Activated naive CD4-positive, alpha-beta T cell treated with anti-CD3 and anti-CD28 coated beads for 36 hours (primary cell): ENCODE measurements around the gene MTHFD1. TPM values are rescaled to one million over a fixed set of nuclear protein-coding genes. Genes with fewer than 3 reads are reported as not detected.

Experiments
- CTCF ChIA-PET: fragments of 350-600 bp; sonication (Branson Sonifier 250); formaldehyde crosslinking; loops from one replicate; lab custom pipeline; 2021; ENCODE audit warnings: antibody characterized with exemption; lab: Charles Lee
- DNase-seq: peaks from one replicate; pipeline ENCODE4 v3.0.0-alpha.2; 2020
- H3K27ac Mint-ChIP-seq: one replicate; pipeline ENCODE4 v1.8.0; 2021; ENCODE audit warnings: mild to moderate bottlenecking, mixed read lengths
- H3K27me3 Mint-ChIP-seq: one replicate; pipeline ENCODE4 v1.8.0; 2021; ENCODE audit warnings: low read depth, mixed read lengths
- H3K36me3 Mint-ChIP-seq: one replicate; pipeline ENCODE4 v1.8.0; 2021; ENCODE audit warnings: low read depth, mixed read lengths
- H3K4me1 Mint-ChIP-seq: one replicate; pipeline ENCODE4 v1.8.0; 2021; ENCODE audit warnings: low read depth, mixed read lengths
- H3K4me3 Mint-ChIP-seq: one replicate; pipeline ENCODE4 v1.8.0; 2021; ENCODE audit warnings: mild to moderate bottlenecking, moderate library complexity, mixed read lengths
- H3K9me3 Mint-ChIP-seq: one replicate; pipeline ENCODE4 v1.8.0; 2021; ENCODE audit warnings: mixed read lengths
- intact Hi-C: fragments of 100-400 bp; cut with micrococcal nuclease; formaldehyde crosslinking; loops from one replicate; pipeline ENCODE4 v1.15.1; 2023
- total RNA-seq, 2 experiments: library from RNA; stranded (reverse); gene quantifications; one replicate each; pipeline ENCODE4 v1.2.3, GENCODE V29; 2021

The MTHFD1 gene
- total RNA-seq, 2 experiments from 2014 or later: 240 to 247 TPM

- no peak for DNase-seq
- no peaks in the 10 kb centered on the region for H3K9me3 Mint-ChIP-seq
These were observed 22.1 kb downstream of the MTHFD1 start for GRCh38 chr14:64410084-64410774.

GRCh38 chr14:64411001-64411400 is 22.8 kb downstream of the MTHFD1 start:
- no peak overlapping the region for H3K27ac Mint-ChIP-seq
- peaks cover 39% of the 10 kb centered on the region for H3K36me3 Mint-ChIP-seq
- no peak overlapping the region for H3K4me3 Mint-ChIP-seq
- no peaks in the 10 kb centered on the region for H3K27me3 Mint-ChIP-seq
- DNase-seq: no peak
- peaks cover under 1% of the 10 kb centered on the region for H3K4me1 Mint-ChIP-seq
- intact Hi-C loops: no loop called here
- H3K9me3 Mint-ChIP-seq: no peaks in the 10 kb centered on the region
- CTCF ChIA-PET: interaction anchor here (1.5 kb wide), 1 partner anchor 20 kb away, joined by 5 read pairs; no protein-coding TSS in a partner anchor

More at GRCh38 chr14:64410084-64410774, 22.1 kb downstream of the MTHFD1 start:
- H3K27me3 Mint-ChIP-seq: no peaks in the 10 kb centered on the region
- no peak overlapping the region for H3K4me3 Mint-ChIP-seq
- no peak overlapping the region for H3K27ac Mint-ChIP-seq
- CTCF ChIA-PET: interaction anchor here (0.6 kb wide), 1 partner anchor 383 kb away, joined by 3 read pairs; no protein-coding TSS in a partner anchor
- H3K4me1 Mint-ChIP-seq: no peaks in the 10 kb centered on the region
- peaks cover 37% of the 10 kb centered on the region for H3K36me3 Mint-ChIP-seq
- intact Hi-C loops: no loop called here

GRCh38 chr14:64412237-64412636 is 24.1 kb downstream of the MTHFD1 start:
- Mint-ChIP-seq H3K4me1 (peaks cover 1% of the 10 kb centered on the region), H3K4me3 (no peak overlapping the region), H3K36me3 (peaks cover 43% of the 10 kb centered on the region), H3K27me3 (no peaks in the 10 kb centered on the region), H3K9me3 (no peaks in the 10 kb centered on the region), H3K27ac (no peak overlapping the region)
- no peak for DNase-seq
- CTCF ChIA-PET: interaction anchor here (0.6 to 1.5 kb wide), 4 partner anchors 18 to 67 kb away, joined by 3 to 5 read pairs (median 4); no protein-coding TSS in a partner anchor
- intact Hi-C loops: no loop called here

GRCh38 chr14:64416348-64416932 is 28.3 kb downstream of the MTHFD1 start:
- Mint-ChIP-seq H3K36me3 (peaks cover 56% of the 10 kb centered on the region), H3K4me3 (no peak overlapping the region), H3K27me3 (no peaks in the 10 kb centered on the region), H3K4me1 (peaks cover 1% of the 10 kb centered on the region), H3K9me3 (no peaks in the 10 kb centered on the region), H3K27ac (no peak overlapping the region)
- CTCF ChIA-PET: interaction anchor here (2.1 kb wide), 1 partner anchor 13 kb away, joined by 7 read pairs; no protein-coding TSS in a partner anchor
- DNase-seq: no peak
- intact Hi-C loops: no loop called here

GRCh38 chr14:64417055-64417770 is 29.1 kb downstream of the MTHFD1 start:
- no peak for DNase-seq
- Mint-ChIP-seq H3K27ac (no peak overlapping the region), H3K4me3 (no peak overlapping the region), H3K9me3 (no peaks in the 10 kb centered on the region), H3K36me3 (peaks cover 54% of the 10 kb centered on the region), H3K27me3 (no peaks in the 10 kb centered on the region), H3K4me1 (peaks cover 1% of the 10 kb centered on the region)
- CTCF ChIA-PET: interaction anchor here (0.8 to 2.1 kb wide), 2 partner anchors 12 to 19 kb away, joined by 3 to 7 read pairs; no protein-coding TSS in a partner anchor
- intact Hi-C loops: no loop called here

- peaks cover 1% of the 10 kb centered on the region for H3K4me1 Mint-ChIP-seq
- H3K27me3 Mint-ChIP-seq: no peaks in the 10 kb centered on the region
- H3K36me3 Mint-ChIP-seq: peaks cover 54% of the 10 kb centered on the region
- no peak for DNase-seq
- intact Hi-C loops: no loop called here
- CTCF ChIA-PET: interaction anchor here (0.8 to 2.1 kb wide), 2 partner anchors 12 to 20 kb away, joined by 3 to 7 read pairs; no protein-coding TSS in a partner anchor
- no peak overlapping the region for H3K4me3 Mint-ChIP-seq
- H3K9me3 Mint-ChIP-seq: no peaks in the 10 kb centered on the region
- no peak overlapping the region for H3K27ac Mint-ChIP-seq
These were observed 29.6 kb downstream of the MTHFD1 start for GRCh38 chr14:64417771-64418125.

- no peaks in the 10 kb centered on the region for H3K27me3 Mint-ChIP-seq
- peaks cover 58% of the 10 kb centered on the region for H3K36me3 Mint-ChIP-seq
- CTCF ChIA-PET: interaction anchor here (1.4 kb wide), 1 partner anchor 11 kb away, joined by 6 read pairs; no protein-coding TSS in a partner anchor
- H3K4me1 Mint-ChIP-seq: peaks cover 1% of the 10 kb centered on the region
- no peak overlapping the region for H3K4me3 Mint-ChIP-seq
- no peaks in the 10 kb centered on the region for H3K9me3 Mint-ChIP-seq
- no peak overlapping the region for H3K27ac Mint-ChIP-seq
- intact Hi-C loops: no loop called here
- no peak for DNase-seq
These were observed 30.9 kb downstream of the MTHFD1 start for GRCh38 chr14:64419003-64419402.

- H3K4me1 Mint-ChIP-seq: no peaks in the 10 kb centered on the region
- intact Hi-C loops: no loop called here
These were observed 33.0 kb downstream of the MTHFD1 start for GRCh38 chr14:64421166-64421565.

GRCh38 chr14:64422005-64422404 is 33.9 kb downstream of the MTHFD1 start:
- H3K27ac Mint-ChIP-seq: no peak overlapping the region
- no peaks in the 10 kb centered on the region for H3K9me3 Mint-ChIP-seq
- H3K36me3 Mint-ChIP-seq: peaks cover 60% of the 10 kb centered on the region
- no peak for DNase-seq
- intact Hi-C loops: no loop called here
- no peaks in the 10 kb centered on the region for H3K27me3 Mint-ChIP-seq
- CTCF ChIA-PET: interaction anchor here (0.6 kb wide), 1 partner anchor 41 kb away, joined by 4 read pairs; no protein-coding TSS in a partner anchor
- H3K4me1 Mint-ChIP-seq: no peaks in the 10 kb centered on the region
- no peak overlapping the region for H3K4me3 Mint-ChIP-seq

More at GRCh38 chr14:64421166-64421565, 33.0 kb downstream of the MTHFD1 start:
- H3K36me3 Mint-ChIP-seq: peaks cover 61% of the 10 kb centered on the region
- H3K27me3 Mint-ChIP-seq: no peaks in the 10 kb centered on the region
- DNase-seq: no peak
- no peaks in the 10 kb centered on the region for H3K9me3 Mint-ChIP-seq
- no peak overlapping the region for H3K27ac Mint-ChIP-seq
- H3K4me3 Mint-ChIP-seq: no peak overlapping the region
- CTCF ChIA-PET: interaction anchor here (0.6 to 1.4 kb wide), 3 partner anchors 9 to 467 kb away, joined by 3 to 15 read pairs (median 4); no protein-coding TSS in a partner anchor

- H3K27me3 Mint-ChIP-seq: no peaks in the 10 kb centered on the region
- no peaks in the 10 kb centered on the region for H3K9me3 Mint-ChIP-seq
- H3K36me3 Mint-ChIP-seq: peaks cover 62% of the 10 kb centered on the region
- intact Hi-C loops: no loop called here
- DNase-seq: no peak
- CTCF ChIA-PET: interaction anchor here (0.7 to 1.1 kb wide), 2 partner anchors 21 to 342 kb away, joined by 3 to 4 read pairs; no protein-coding TSS in a partner anchor
- H3K4me3 Mint-ChIP-seq: no peak overlapping the region
- no peaks in the 10 kb centered on the region for H3K4me1 Mint-ChIP-seq
- H3K27ac Mint-ChIP-seq: no peak overlapping the region
These were observed 34.6 kb downstream of the MTHFD1 start for GRCh38 chr14:64422756-64423155.

- Mint-ChIP-seq H3K4me1 (no peaks in the 10 kb centered on the region), H3K36me3 (peaks cover 63% of the 10 kb centered on the region), H3K9me3 (no peaks in the 10 kb centered on the region), H3K4me3 (no peak overlapping the region), H3K27ac (no peak overlapping the region), H3K27me3 (no peaks in the 10 kb centered on the region)
- no peak for DNase-seq
- intact Hi-C loops: no loop called here
- CTCF ChIA-PET: interaction anchor here (0.5 to 0.9 kb wide), 2 partner anchors 9 to 23 kb away, joined by 3 read pairs; no protein-coding TSS in a partner anchor
These were observed 35.8 kb downstream of the MTHFD1 start for GRCh38 chr14:64423987-64424386.

- Mint-ChIP-seq H3K27me3 (no peaks in the 10 kb centered on the region), H3K36me3 (peaks cover 65% of the 10 kb centered on the region), H3K9me3 (no peaks in the 10 kb centered on the region), H3K4me1 (peaks cover 4% of the 10 kb centered on the region), H3K27ac (no peak overlapping the region), H3K4me3 (no peak overlapping the region)
- CTCF ChIA-PET: interaction anchor here (0.6 to 1.3 kb wide), 2 partner anchors 76 to 79 kb away, joined by 4 read pairs; no protein-coding TSS in a partner anchor
- intact Hi-C loops: no loop called here
- no peak for DNase-seq
These were observed 46.4 kb downstream of the MTHFD1 start for GRCh38 chr14:64434528-64434927.
